ENCODE measurements around the gene CCDC3.

- TF ChIP-seq CTCF (IDR thresholded peaks at IDR 0.05): no peak
- TF ChIP-seq POLR2A (IDR thresholded peaks at IDR 0.05): no peak
These were observed 16.7 kb upstream of the CCDC3 start for GRCh38 chr10:13018171-13018570.
